Liver (tissue), 9 donors: ENCODE measurements around the gene EPC1. TPM values are rescaled to one million over a fixed set of nuclear protein-coding genes. Genes with fewer than 3 reads are reported as not detected.
"Not testable (repeated sequence)": the region's sequence is repeated elsewhere in the genome, so short reads cannot be mapped to it uniquely, and the experiment has no call there.

Experiments
- DNase-seq: peaks from one replicate; pipeline ENCODE4 v3.0.0-alpha.2; 2017; ENCODE audit warnings: low spot score
- H3K27ac ChIP-seq, 2 donors: one replicate each; pipeline ENCODE4 v1.7.0; 2013; ENCODE audit warnings: inconsistent platforms in 2 of 2, low read length in 2 of 2, control low read depth in 1 of 2, low read depth in 1 of 2, mild to moderate bottlenecking in 1 of 2
- H3K27me3 ChIP-seq, 4 donors: one replicate each; pipeline versions ENCODE4 v1.6.1 to v1.7.0; 2013; ENCODE audit warnings: low read length in 3 of 4, inconsistent platforms in 1 of 4, mild to moderate bottlenecking in 1 of 4, moderate library complexity in 1 of 4; ENCODE audit not compliant: control insufficient read depth in 4 of 4, insufficient read depth in 4 of 4
- H3K36me3 ChIP-seq, 4 donors: one replicate each; pipeline versions ENCODE4 v1.6.1 to v1.7.0; 2013; ENCODE audit warnings: low read length in 3 of 4, mild to moderate bottlenecking in 3 of 4, low read depth in 1 of 4, moderate library complexity in 1 of 4; ENCODE audit not compliant: control insufficient read depth in 4 of 4, insufficient read depth in 3 of 4
- H3K4me1 ChIP-seq, 4 donors: one replicate each; pipeline versions ENCODE4 v1.6.1 to v1.7.0; 2013; ENCODE audit warnings: low read length in 3 of 4, mild to moderate bottlenecking in 3 of 4, moderate library complexity in 1 of 4; ENCODE audit not compliant: control insufficient read depth in 4 of 4, insufficient read depth in 4 of 4
- H3K4me3 ChIP-seq, 3 donors: one replicate each; pipeline versions ENCODE4 v1.6.1 to v1.7.0; 2013; ENCODE audit warnings: low read length in 3 of 3, control low read depth in 1 of 3, low read depth in 1 of 3, mild to moderate bottlenecking in 1 of 3
- H3K9ac ChIP-seq, 2 donors: one replicate each; pipeline ENCODE4 v1.7.0; 2013; ENCODE audit warnings: low read length in 2 of 2, mild to moderate bottlenecking in 2 of 2, moderate library complexity in 2 of 2, control low read depth in 1 of 2, low read depth in 1 of 2
- H3K9me3 ChIP-seq, 4 donors: one replicate each; pipeline versions ENCODE4 v1.6.1 to v1.7.0; 2013; ENCODE audit warnings: low read length in 3 of 4; ENCODE audit not compliant: control insufficient read depth in 4 of 4
- GABPA ChIP-seq, 2 donors: IDR thresholded peaks in 1 of 2; conservative IDR thresholded peaks in 1 of 2; 2 replicates each; pipeline ENCODE4 v1.6.1; 2016; ENCODE audit warnings: antibody characterized with exemption in 2 of 2, mild to moderate bottlenecking in 1 of 2, moderate library complexity in 1 of 2
- HNF4A ChIP-seq, 2 donors: conservative IDR thresholded peaks; 2 replicates each; pipeline ENCODE4 v1.6.1; 2016; ENCODE audit warnings: antibody characterized with exemption in 2 of 2, mild to moderate bottlenecking in 2 of 2
- JUND ChIP-seq, 2 donors: IDR thresholded peaks; 2 replicates each; pipeline ENCODE4 v1.6.1; 2016; ENCODE audit warnings: antibody characterized with exemption in 2 of 2
- MAX ChIP-seq: IDR thresholded peaks from 2 replicates; pipeline ENCODE4 v1.6.1; 2016; ENCODE audit warnings: antibody characterized with exemption
- NR2F2 ChIP-seq: IDR thresholded peaks from 2 replicates; pipeline ENCODE4 v1.6.1; 2016; ENCODE audit warnings: antibody characterized with exemption
- REST ChIP-seq: IDR thresholded peaks from 2 replicates; pipeline ENCODE4 v1.6.1; 2016; ENCODE audit warnings: antibody characterized with exemption, mild to moderate bottlenecking
- RXRA ChIP-seq, 2 donors: IDR thresholded peaks; 2 replicates each; pipeline ENCODE4 v1.6.1; 2017 to 2018; ENCODE audit warnings: antibody characterized with exemption in 2 of 2, mild to moderate bottlenecking in 1 of 2
- ZBTB33 ChIP-seq: IDR thresholded peaks from 2 replicates; pipeline ENCODE4 v1.6.1; 2016; ENCODE audit warnings: antibody characterized with exemption
- WGBS: extraction: QIAGEN DNeasy Blood & Tissue Kit; methylation state at CpG from one replicate; pipeline ENCODE4 v1.1.7; 2013; 5-methylcytosine and 5-hydroxymethylcytosine counted together
- polyA plus RNA-seq, 2 donors: library from polyadenylated mRNA; stranded (reverse) in 1 of 2; unstranded in 1 of 2; fragments of 200-250 nt in 1 of 2; fragments of >200 nt in 1 of 2; fragmentation: Nextera tagmentation in 1 of 2; extraction: Ambion mirVana in 1 of 2; gene quantifications; one replicate each; pipeline versions ENCODE4 v1.2.1 to v1.2.3, GENCODE V29; 2013 to 2015
- total RNA-seq, 2 donors: library from RNA; depleted of rRNA; stranded (reverse); fragments of >200 nt; gene quantifications; one replicate each; pipeline ENCODE4 v1.2.3, GENCODE V29; 2014
- donor health status: healthy.
- donor health status: healthy.
- donor health status: healthy.
- donor health status: healthy.
- donor health status: healthy.

The EPC1 gene
- total and polyA plus RNA-seq, 4 donors = 5.6 to 30.9 (median 16.0) TPM

GRCh38 chr10:32226624-32227023, 120.3 kb downstream of the EPC1 start (continued):
- TF ChIP-seq ZBTB33 (no peak), NR2F2 (no peak)

GRCh38 chr10:32225976-32226375, 121.0 kb downstream of the EPC1 start:
- Histone ChIP-seq H3K4me3 (no peak overlapping the region), H3K36me3 (no peaks in the 10 kb centered on the region), H3K27me3 (peaks cover 0 to 2% (median 0%) of the 10 kb centered on the region in 4 donors), H3K9ac (no peak overlapping the region), H3K9me3 (peaks cover 0 to 3% (median under 1%) of the 10 kb centered on the region in 4 donors), H3K27ac (no peak overlapping the region), H3K4me1 (no peaks in the 10 kb centered on the region)
- DNase-seq = no peak
- 93% methylated on average over 8 of the region's 8 CpGs for WGBS
- TF ChIP-seq RXRA (IDR thresholded peaks at IDR 0.05) = no peak
- no peak for TF ChIP-seq REST
- no peak for TF ChIP-seq HNF4A (conservative IDR thresholded peaks at IDR 0.05)
- TF ChIP-seq ZBTB33 = no peak
- no peak for TF ChIP-seq JUND (IDR thresholded peaks at IDR 0.05)
- no peak for TF ChIP-seq GABPA (IDR thresholded peaks at IDR 0.05 in 1 of 2, conservative IDR thresholded peaks at IDR 0.05 in 1 of 2)
- no peak for TF ChIP-seq MAX
- no peak for TF ChIP-seq NR2F2

GRCh38 chr10:32222376-32222775, 124.6 kb downstream of the EPC1 start:
- not testable (repeated sequence) for H3K4me3 ChIP-seq, H3K9me3 ChIP-seq, DNase-seq, H3K27me3 ChIP-seq, H3K4me1 ChIP-seq, H3K9ac ChIP-seq, H3K27ac ChIP-seq, H3K36me3 ChIP-seq
- WGBS = 93% methylated on average over 4 of the region's 4 CpGs

GRCh38 chr10:32219156-32219555, 127.8 kb downstream of the EPC1 start:
- H3K9ac ChIP-seq = not testable (repeated sequence)
- WGBS = 92% methylated on average over 6 of the region's 6 CpGs

GRCh38 chr10:32218206-32219044, 128.5 kb downstream of the EPC1 start:
- not testable (repeated sequence) for H3K27ac ChIP-seq, H3K4me1 ChIP-seq, H3K4me3 ChIP-seq, H3K9me3 ChIP-seq, H3K36me3 ChIP-seq, DNase-seq, H3K27me3 ChIP-seq, H3K9ac ChIP-seq
- WGBS = 69% methylated on average over 5 of the region's 5 CpGs

More at GRCh38 chr10:32219156-32219555, 127.8 kb downstream of the EPC1 start:
- not testable (repeated sequence) for H3K4me1 ChIP-seq, H3K36me3 ChIP-seq, H3K27ac ChIP-seq, DNase-seq, H3K9me3 ChIP-seq, H3K4me3 ChIP-seq, H3K27me3 ChIP-seq
